Natural killer cell (primary cell): ENCODE results near the gene PLA1A. TPM values are rescaled to one million over a fixed set of nuclear protein-coding genes. Genes with fewer than 3 reads are reported as not detected.

Experiments used
- ATAC-seq, 3 donors: fragments of 150-1000 bp in 2 of 3; fragments of 200-7000 bp in 1 of 3; cut with Tn5 transposase; 1 replicate in 1 of 3; 2 replicates in 2 of 3; pipeline ENCODE4 v1.10.0; 2021; ENCODE audit warnings: mild to moderate bottlenecking in 2 of 3, moderate library complexity in 2 of 3
- DNase-seq, 2 donors: peaks; one replicate each; pipeline versions ENCODE4 v3.0.0 to v3.0.0-alpha.2; 2013 to 2021; ENCODE audit warnings: mixed read lengths in 1 of 2
- H3K27ac ChIP-seq: one replicate; pipeline ENCODE4 v1.5.1; 2013; ENCODE audit warnings: mild to moderate bottlenecking, low read length
- H3K27me3 ChIP-seq: one replicate; pipeline ENCODE4 v1.6.1; 2013; ENCODE audit warnings: low read length; ENCODE audit not compliant: control insufficient read depth, insufficient read depth
- H3K36me3 ChIP-seq: one replicate; pipeline ENCODE4 v1.6.1; 2013; ENCODE audit warnings: low read length; ENCODE audit not compliant: control insufficient read depth, insufficient read depth
- H3K4me1 ChIP-seq: one replicate; pipeline ENCODE4 v1.6.1; 2013; ENCODE audit warnings: low read length; ENCODE audit not compliant: control insufficient read depth, insufficient read depth
- H3K4me3 ChIP-seq: one replicate; pipeline ENCODE4 v1.5.1; 2013; ENCODE audit warnings: low read length
- H3K9me3 ChIP-seq: one replicate; pipeline ENCODE4 v1.6.1; 2013; ENCODE audit warnings: low read length; ENCODE audit not compliant: control insufficient read depth, insufficient read depth
- H3K27ac Mint-ChIP-seq, 2 donors: one replicate each; pipeline ENCODE4 v1.8.0; 2022; ENCODE audit warnings: mild to moderate bottlenecking in 2 of 2, mixed read lengths in 2 of 2, moderate library complexity in 1 of 2
- H3K27me3 Mint-ChIP-seq, 2 donors: one replicate each; pipeline ENCODE4 v1.8.0; 2022; ENCODE audit warnings: low read depth in 2 of 2, mixed read lengths in 2 of 2
- H3K36me3 Mint-ChIP-seq: one replicate; pipeline ENCODE4 v1.8.0; 2022; ENCODE audit warnings: mixed read lengths
- H3K4me1 Mint-ChIP-seq, 2 donors: one replicate each; pipeline ENCODE4 v1.8.0; 2022; ENCODE audit warnings: mixed read lengths in 2 of 2
- H3K4me3 Mint-ChIP-seq: one replicate; pipeline ENCODE4 v1.8.0; 2022; ENCODE audit warnings: mild to moderate bottlenecking, moderate library complexity, mixed read lengths
- H3K9me3 Mint-ChIP-seq, 2 donors: one replicate each; pipeline ENCODE4 v1.8.0; 2022; ENCODE audit warnings: mixed read lengths in 2 of 2
- WGBS: methylation state at CpG from one replicate; pipeline ENCODE4 v1.1.7; 2013; ENCODE audit warnings: missing lambda C conversion rate; ENCODE audit not compliant: insufficient coverage; 5-methylcytosine and 5-hydroxymethylcytosine counted together
- intact Hi-C: fragments of 100-400 bp; cut with micrococcal nuclease; formaldehyde crosslinking; loops from one replicate; pipeline ENCODE4 v1.14.2; 2022
- total RNA-seq, 4 donors: library from RNA; stranded (reverse); fragments of 120-200 nt in 1 of 4; gene quantifications; one replicate each; pipeline versions ENCODE4 v1.2.3 to v1.2.4, GENCODE V29; 2013 to 2022
- TF ChIP-seq, protein P1 (sequence below): fragments of 200-600 bp; IDR thresholded peaks from one replicate; pipeline ENCODE4 v1.8.0; 2022; ENCODE audit warnings: antibody characterized with exemption

The PLA1A gene
- total RNA-seq, 3 donors from 2014 or later (not counting 1 experiment from before 2014, with no cell fraction given) = 0.20 to 0.34 TPM; not detected in 1

DNA sequence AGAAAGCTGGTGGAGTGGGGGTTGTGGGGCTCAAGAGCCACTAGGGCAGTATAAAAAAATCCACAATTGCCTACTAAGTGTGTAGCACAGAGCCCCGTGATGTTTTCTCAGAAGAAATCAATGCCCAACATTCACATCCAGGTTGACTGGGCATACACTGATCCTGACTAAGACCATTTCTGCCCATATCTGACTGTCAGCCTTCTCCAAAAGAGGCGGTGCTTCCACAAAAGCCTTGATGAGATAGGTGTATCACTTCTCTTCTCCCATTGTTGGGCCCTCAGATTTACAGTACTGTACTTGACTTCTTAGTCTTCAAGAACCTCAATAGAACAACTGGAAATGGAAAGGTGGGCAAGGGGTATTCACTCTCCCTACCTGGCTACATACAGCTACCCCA is 61.3 kb downstream of the PLA1A start:
- H3K36me3 ChIP-seq = no peaks in the 10 kb centered on the region
- H3K4me3 Mint-ChIP-seq = no peak overlapping the region
- no peaks in the 10 kb centered on the region for H3K9me3 ChIP-seq
- no peaks in the 10 kb centered on the region for H3K27me3 ChIP-seq
- H3K27ac ChIP-seq = no peak overlapping the region
- H3K36me3 Mint-ChIP-seq = peaks cover 7% of the 10 kb centered on the region
- no peak overlapping the region for H3K4me3 ChIP-seq
- DNase-seq (no peak), ATAC-seq (no peak)
- H3K27ac Mint-ChIP-seq = no peak overlapping the region
- peaks cover 0 to 5% of the 10 kb centered on the region in 2 donors for H3K4me1 Mint-ChIP-seq
- TF ChIP-seq, protein P1, sequence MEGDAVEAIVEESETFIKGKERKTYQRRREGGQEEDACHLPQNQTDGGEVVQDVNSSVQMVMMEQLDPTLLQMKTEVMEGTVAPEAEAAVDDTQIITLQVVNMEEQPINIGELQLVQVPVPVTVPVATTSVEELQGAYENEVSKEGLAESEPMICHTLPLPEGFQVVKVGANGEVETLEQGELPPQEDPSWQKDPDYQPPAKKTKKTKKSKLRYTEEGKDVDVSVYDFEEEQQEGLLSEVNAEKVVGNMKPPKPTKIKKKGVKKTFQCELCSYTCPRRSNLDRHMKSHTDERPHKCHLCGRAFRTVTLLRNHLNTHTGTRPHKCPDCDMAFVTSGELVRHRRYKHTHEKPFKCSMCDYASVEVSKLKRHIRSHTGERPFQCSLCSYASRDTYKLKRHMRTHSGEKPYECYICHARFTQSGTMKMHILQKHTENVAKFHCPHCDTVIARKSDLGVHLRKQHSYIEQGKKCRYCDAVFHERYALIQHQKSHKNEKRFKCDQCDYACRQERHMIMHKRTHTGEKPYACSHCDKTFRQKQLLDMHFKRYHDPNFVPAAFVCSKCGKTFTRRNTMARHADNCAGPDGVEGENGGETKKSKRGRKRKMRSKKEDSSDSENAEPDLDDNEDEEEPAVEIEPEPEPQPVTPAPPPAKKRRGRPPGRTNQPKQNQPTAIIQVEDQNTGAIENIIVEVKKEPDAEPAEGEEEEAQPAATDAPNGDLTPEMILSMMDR = no peak
- H3K4me1 ChIP-seq = no peaks in the 10 kb centered on the region
- intact Hi-C loops = no loop called here
- 94% methylated on average over 2 of the region's 2 CpGs for WGBS
- no peaks in the 10 kb centered on the region for H3K9me3 Mint-ChIP-seq
- no peaks in the 10 kb centered on the region for H3K27me3 Mint-ChIP-seq

GRCh38 chr3:119659606-119660291 is 62.1 kb downstream of the PLA1A start:
- no peaks in the 10 kb centered on the region for H3K9me3 ChIP-seq
- Mint-ChIP-seq H3K4me1 (peaks cover 0 to 5% of the 10 kb centered on the region in 2 donors), H3K9me3 (no peaks in the 10 kb centered on the region), H3K36me3 (peaks cover 7% of the 10 kb centered on the region), H3K27me3 (no peaks in the 10 kb centered on the region), H3K4me3 (no peak overlapping the region), H3K27ac (no peak overlapping the region)
- 76% methylated on average over 9 of the region's 9 CpGs for WGBS
- H3K27ac ChIP-seq = no peak overlapping the region
- no peaks in the 10 kb centered on the region for H3K27me3 ChIP-seq
- TF ChIP-seq, protein P1 = no peak
- H3K4me3 ChIP-seq = no peak overlapping the region
- ATAC-seq (no peak), DNase-seq (no peak)
- intact Hi-C loops = no loop called here
- no peaks in the 10 kb centered on the region for H3K36me3 ChIP-seq
- H3K4me1 ChIP-seq = no peaks in the 10 kb centered on the region

DNA sequence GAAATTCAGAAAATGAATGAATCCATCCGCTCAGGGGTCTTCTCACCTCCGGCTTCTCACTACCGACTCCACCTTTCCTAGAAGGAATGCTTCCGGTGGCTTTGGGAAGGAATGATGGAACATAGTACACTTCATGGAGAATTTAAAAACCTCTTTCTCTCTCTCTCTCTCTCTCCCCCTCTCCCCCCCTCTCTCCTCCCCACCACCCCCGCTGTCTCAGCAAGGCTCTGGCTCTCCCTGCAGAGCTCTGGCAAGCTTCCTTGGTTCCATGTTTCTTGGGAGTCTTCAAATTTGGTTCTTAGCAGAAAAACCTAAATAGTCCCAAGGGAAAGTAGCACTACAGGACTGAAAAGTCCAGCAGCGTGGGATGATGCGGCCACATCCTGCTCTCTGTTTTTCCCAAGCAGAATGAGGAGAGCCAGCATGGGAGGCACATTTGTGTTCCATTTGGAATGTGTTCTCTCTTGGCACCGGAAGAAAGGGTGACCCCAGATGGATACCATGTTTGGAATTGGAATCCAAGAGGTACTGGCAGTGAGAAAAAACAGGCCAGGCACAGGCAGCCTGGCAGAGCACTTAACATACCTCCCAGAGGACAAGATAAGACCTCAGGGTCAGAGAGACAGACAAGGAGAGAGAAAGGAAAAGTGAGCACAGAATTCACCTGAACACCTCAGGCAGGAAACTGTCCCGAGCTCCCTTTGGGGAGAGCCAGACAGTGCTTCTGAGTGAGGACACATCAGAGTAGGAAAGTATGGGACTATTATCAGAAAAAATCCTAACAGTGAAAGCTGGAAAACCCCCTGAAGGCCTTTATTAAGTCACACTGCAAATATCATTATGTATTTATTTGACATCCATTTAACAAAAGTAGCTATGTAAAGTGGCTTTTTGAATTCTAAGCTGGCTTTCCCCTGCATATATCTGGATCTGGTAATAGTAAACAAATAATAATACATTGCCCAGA is 63.1 kb downstream of the PLA1A start, which contains the start of gene POPDC2:
Gene POPDC2, minus strand, starts transcription at position 116 of the 967 bp plus-strand sequence. CDS start 166 bp downstream, outside the sequence.
- no peak within 1 kb of the TSS for H3K4me3 ChIP-seq
- intact Hi-C loops = no loop called here
- no peaks in the 10 kb centered on the region for H3K36me3 ChIP-seq
- Mint-ChIP-seq H3K36me3 (peaks cover 7% of the 10 kb centered on the region), H3K27me3 (no peaks in the 10 kb centered on the region), H3K27ac (no peak within 1 kb of the TSS), H3K9me3 (no peaks in the 10 kb centered on the region), H3K4me1 (peaks cover 0 to 5% of the 10 kb centered on the region in 2 donors), H3K4me3 (no peak within 1 kb of the TSS)
- ATAC-seq (no peak), DNase-seq (no peak)
- H3K27ac ChIP-seq = no peak within 1 kb of the TSS
- TF ChIP-seq, protein P1 = no peak
- no peaks in the 10 kb centered on the region for H3K27me3 ChIP-seq
- no peaks in the 10 kb centered on the region for H3K9me3 ChIP-seq
- 96% methylated on average over 8 of the region's 9 CpGs for WGBS
- no peaks in the 10 kb centered on the region for H3K4me1 ChIP-seq
